Gastroesophageal sphincter (tissue), 3 donors: Measurements from ENCODE around the gene KIF27.
"Not testable (repeated sequence)": the region's sequence is repeated elsewhere in the genome, so short reads cannot be mapped to it uniquely, and the experiment has no call there.

Source experiments
- POLR2AphosphoS5 ChIP-seq: sonication (generic); formaldehyde crosslinking; IDR thresholded peaks from one replicate; pipeline ENCODE4 v1.6.1; 2017; ENCODE audit warnings: antibody characterized with exemption
- TF ChIP-seq, protein P1 (sequence below), 4 experiments: fragments of 200-600 bp in 2 of 4; fragments of 450-650 bp in 2 of 4; sonication (generic) in 1 of 4; IDR thresholded peaks; one replicate each; pipeline ENCODE4 v1.5.1; 2017 to 2019; ENCODE audit warnings: antibody characterized with exemption in 4 of 4, mild to moderate bottlenecking in 2 of 4, moderate library complexity in 2 of 4

DNA sequence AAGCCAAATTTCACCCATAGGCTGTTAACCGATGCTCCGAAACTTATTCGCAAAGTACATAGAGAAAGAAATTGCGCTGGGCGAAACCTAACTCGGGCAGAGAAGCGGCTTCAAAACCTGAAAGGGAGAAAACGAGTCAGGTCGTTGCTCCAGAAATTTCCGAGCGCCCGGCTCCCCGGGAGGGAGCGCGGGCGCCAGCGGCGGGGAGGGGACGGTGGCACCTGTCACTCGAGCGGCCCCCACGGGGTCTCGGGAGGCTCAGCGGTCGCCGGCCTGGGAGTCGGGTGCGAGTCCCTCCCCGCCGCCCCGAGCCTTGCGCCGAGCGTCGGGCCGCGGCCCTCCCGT lies 104.2 kb downstream of the KIF27 start:
- TF ChIP-seq, protein P1, sequence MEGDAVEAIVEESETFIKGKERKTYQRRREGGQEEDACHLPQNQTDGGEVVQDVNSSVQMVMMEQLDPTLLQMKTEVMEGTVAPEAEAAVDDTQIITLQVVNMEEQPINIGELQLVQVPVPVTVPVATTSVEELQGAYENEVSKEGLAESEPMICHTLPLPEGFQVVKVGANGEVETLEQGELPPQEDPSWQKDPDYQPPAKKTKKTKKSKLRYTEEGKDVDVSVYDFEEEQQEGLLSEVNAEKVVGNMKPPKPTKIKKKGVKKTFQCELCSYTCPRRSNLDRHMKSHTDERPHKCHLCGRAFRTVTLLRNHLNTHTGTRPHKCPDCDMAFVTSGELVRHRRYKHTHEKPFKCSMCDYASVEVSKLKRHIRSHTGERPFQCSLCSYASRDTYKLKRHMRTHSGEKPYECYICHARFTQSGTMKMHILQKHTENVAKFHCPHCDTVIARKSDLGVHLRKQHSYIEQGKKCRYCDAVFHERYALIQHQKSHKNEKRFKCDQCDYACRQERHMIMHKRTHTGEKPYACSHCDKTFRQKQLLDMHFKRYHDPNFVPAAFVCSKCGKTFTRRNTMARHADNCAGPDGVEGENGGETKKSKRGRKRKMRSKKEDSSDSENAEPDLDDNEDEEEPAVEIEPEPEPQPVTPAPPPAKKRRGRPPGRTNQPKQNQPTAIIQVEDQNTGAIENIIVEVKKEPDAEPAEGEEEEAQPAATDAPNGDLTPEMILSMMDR (IDR thresholded peaks at IDR 0.05), result not testable (repeated sequence)
- not testable (repeated sequence) for TF ChIP-seq POLR2AphosphoS5
